Fibroblast of the aortic adventitia (primary cell): ENCODE data around the gene MAML3. TPM values are rescaled to one million over a fixed set of nuclear protein-coding genes. Genes with fewer than 3 reads are reported as not detected.
A peak's percentile ranks its signal among the peaks of the same experiment; 100 is the strongest.

Source experiments
- DNase-seq: peaks from one replicate; pipeline ENCODE4 v3.0.0-alpha.2; 2010; ENCODE audit warnings: low read depth
- H3K4me3 ChIP-seq: 2 replicates; pipeline ENCODE4 v1.5.1; 2011; ENCODE audit warnings: low read depth, mild to moderate bottlenecking, control low read depth, low read length, moderate library complexity
- CTCF ChIP-seq: IDR thresholded peaks from 2 replicates; pipeline ENCODE4 v1.5.1; 2011; ENCODE audit warnings: mild to moderate bottlenecking, low read length, control low read depth, inconsistent platforms; ENCODE audit not compliant: insufficient read depth
- total RNA-seq: library from RNA; depleted of rRNA; stranded (reverse); fragments of >200 nt; gene quantifications from 2 replicates; pipeline ENCODE4 v1.2.3, GENCODE V29; 2012; ENCODE audit warnings: low replicate concordance

Gene MAML3
- total RNA-seq: 3.1 and 4.6 TPM in 2 replicates

- peak within 1 kb of the TSS; percentile 87 for H3K4me3 ChIP-seq
- peak; percentile 95 for DNase-seq
- no peak for TF ChIP-seq CTCF
Measured at GRCh38 chr4:140153718-140154571, at the start of gene MAML3. MAML3 (minus strand) TSS chr4:140154184; CDS start chr4:140153327, 857 bp downstream.

GRCh38 chr4:140198942-140199341, 45.0 kb upstream of the MAML3 start:
- no peak for TF ChIP-seq CTCF
- DNase-seq: no peak
- H3K4me3 ChIP-seq: no peak overlapping the region

- TF ChIP-seq CTCF: no peak
- no peak for DNase-seq
- H3K4me3 ChIP-seq: no peak overlapping the region
Measured at GRCh38 chr4:140195806-140196205, 41.8 kb upstream of the MAML3 start.

- H3K4me3 ChIP-seq: no peak overlapping the region
- DNase-seq: no peak
- no peak for TF ChIP-seq CTCF
Measured at GRCh38 chr4:140189805-140190204, 35.8 kb upstream of the MAML3 start.

GRCh38 chr4:140188975-140189374, 35.0 kb upstream of the MAML3 start:
- DNase-seq: peak; percentile 96
- no peak overlapping the region for H3K4me3 ChIP-seq
- TF ChIP-seq CTCF: no peak

GRCh38 chr4:140187316-140187695, 33.3 kb upstream of the MAML3 start:
- TF ChIP-seq CTCF: no peak
- DNase-seq: no peak
- no peak overlapping the region for H3K4me3 ChIP-seq
